Endothelial cell of umbilical vein (primary cell): ENCODE measurements around the gene MTA1. TPM values are rescaled to one million over a fixed set of nuclear protein-coding genes. Genes with fewer than 3 reads are reported as not detected.

Source experiments
- BruUV-seq: library from RNA; stranded (reverse); fragments of 400-500 nt; replicated peaks from 2 replicates; lab custom pipeline; 2021; lab: Mats Ljungman, UMichigan
- CTCF ChIA-PET: fragments of 300-600, 350-600 bp; sonication (Branson Sonifier 250); formaldehyde crosslinking; loops from one replicate; lab custom pipeline; 2021; ENCODE audit warnings: antibody characterized with exemption, inconsistent platforms; lab: Charles Lee
- POLR2A ChIA-PET: fragments of 300-600, 350-600 bp; sonication (Branson Sonifier 250); formaldehyde crosslinking; loops from one replicate; lab custom pipeline; 2021; ENCODE audit warnings: antibody characterized with exemption, inconsistent platforms; lab: Charles Lee
- DNase-seq: peaks from one replicate; pipeline ENCODE4 v3.0.0-alpha.2; 2011; ENCODE audit warnings: low read depth, low spot score
- FAIRE-seq: peaks from 2 replicates; lab custom pipeline; 2011; peaks lifted over from hg19 to GRCh38; lab: Jason Lieb, UNC
- H2AFZ ChIP-seq: 2 replicates; pipeline ENCODE4 v1.6.0; 2012; ENCODE audit warnings: low read depth, low read length, control low read depth, inconsistent platforms
- H3K27ac ChIP-seq: 2 replicates; pipeline ENCODE4 v1.5.1; 2011; ENCODE audit warnings: low read depth, mild to moderate bottlenecking, control low read depth, low read length, moderate library complexity; ENCODE audit not compliant: insufficient read depth
- H3K27me3 ChIP-seq, 2 experiments: 2 replicates each; pipeline versions ENCODE4 v1.6.0 to v1.6.1; 2011; ENCODE audit warnings: low read length in 2 of 2, mixed read lengths in 1 of 2; ENCODE audit not compliant: control insufficient read depth in 2 of 2, insufficient read depth in 2 of 2
- H3K36me3 ChIP-seq, 2 experiments: 2 replicates in 1 of 2; 3 replicates in 1 of 2; pipeline ENCODE4 v1.5.1; 2011; ENCODE audit warnings: low read length in 2 of 2, mild to moderate bottlenecking in 1 of 2, moderate library complexity in 1 of 2; ENCODE audit not compliant: control insufficient read depth in 2 of 2, insufficient read depth in 2 of 2; ENCODE audit errors: extremely low read depth in 1 of 2
- H3K4me1 ChIP-seq: 3 replicates; pipeline ENCODE4 v1.5.1; 2011; ENCODE audit warnings: mild to moderate bottlenecking, low read length; ENCODE audit not compliant: control insufficient read depth, insufficient read depth; ENCODE audit errors: extremely low read depth
- H3K4me2 ChIP-seq: 2 replicates; pipeline ENCODE4 v1.6.1; 2011; ENCODE audit warnings: low read length, control low read depth, mixed read lengths; ENCODE audit not compliant: insufficient read depth
- H3K4me3 ChIP-seq, 3 experiments: fragments of 200-600 bp in 1 of 3; sonication (generic), shearing (Covaris generic) in 1 of 3; replicated peaks in 1 of 3; 2 replicates each; pipeline ENCODE4 v1.5.1; 2011 to 2016; ENCODE audit warnings: control low read depth in 3 of 3, low read length in 3 of 3, mild to moderate bottlenecking in 2 of 3, inconsistent platforms in 1 of 3, low read depth in 1 of 3, moderate library complexity in 1 of 3; ENCODE audit not compliant: insufficient read depth in 1 of 3
- H3K79me2 ChIP-seq: 2 replicates; pipeline ENCODE4 v1.6.0; 2012; ENCODE audit warnings: low read length, inconsistent platforms; ENCODE audit not compliant: control insufficient read depth, insufficient read depth
- H3K9ac ChIP-seq: replicated peaks from 2 replicates; pipeline ENCODE3; 2011; ENCODE audit warnings: low read length, control low read depth; ENCODE audit not compliant: insufficient read depth; ENCODE audit errors: extremely low read depth
- H3K9me1 ChIP-seq: replicated peaks from 3 replicates; pipeline ENCODE4 v1.6.0; 2011; ENCODE audit warnings: mild to moderate bottlenecking, low read length; ENCODE audit not compliant: control insufficient read depth, insufficient read depth; ENCODE audit errors: extremely low read depth
- H3K9me3 ChIP-seq: replicated peaks from 2 replicates; pipeline ENCODE4 v1.5.1; 2012; ENCODE audit warnings: low read length, inconsistent platforms; ENCODE audit not compliant: control insufficient read depth, insufficient read depth
- H4K20me1 ChIP-seq: replicated peaks from 2 replicates; pipeline ENCODE3; 2011; ENCODE audit warnings: mild to moderate bottlenecking, low read length; ENCODE audit not compliant: control insufficient read depth, insufficient read depth; ENCODE audit errors: extremely low read depth
- EZH2 ChIP-seq: IDR thresholded peaks from 2 replicates; pipeline ENCODE4 v1.6.1; 2012; ENCODE audit warnings: borderline replicate concordance, low read depth, mild to moderate bottlenecking, moderate library complexity, low read length, inconsistent platforms; ENCODE audit not compliant: severe bottlenecking
- FOS ChIP-seq: IDR thresholded peaks from 2 replicates; pipeline ENCODE4 v1.6.1; 2011; ENCODE audit warnings: mild to moderate bottlenecking, low read length, moderate library complexity, borderline replicate concordance; ENCODE audit not compliant: insufficient read depth
- GATA2 ChIP-seq: IDR thresholded peaks from 2 replicates; pipeline ENCODE4 v1.7.0; 2011; ENCODE audit warnings: low read depth, mild to moderate bottlenecking, moderate library complexity, mixed read lengths, low read length; ENCODE audit not compliant: insufficient read length, insufficient read depth
- JUN ChIP-seq: IDR thresholded peaks from 2 replicates; pipeline ENCODE4 v1.6.1; 2011; ENCODE audit warnings: borderline replicate concordance, low read depth; ENCODE audit not compliant: insufficient read length, insufficient read depth
- MAX ChIP-seq: IDR thresholded peaks from 2 replicates; pipeline ENCODE4 v1.6.1; 2011; ENCODE audit not compliant: insufficient read depth, insufficient read length
- MYC ChIP-seq: IDR thresholded peaks from one replicate; pipeline ENCODE4 v1.6.1; 2011; ENCODE audit warnings: mild to moderate bottlenecking, low read depth, low read length
- POLR2A ChIP-seq: IDR thresholded peaks from 2 replicates; pipeline ENCODE4 v1.6.1; 2012; ENCODE audit warnings: low read depth, mild to moderate bottlenecking, control low read depth, low read length
- POLR2AphosphoS5 ChIP-seq: IDR thresholded peaks from 2 replicates; pipeline ENCODE4 v1.6.1; 2012; ENCODE audit warnings: low read depth, mild to moderate bottlenecking, control low read depth, low read length, moderate library complexity; ENCODE audit not compliant: insufficient read depth
- dilution Hi-C: fragments of 300-500 bp; cut with MboI; formaldehyde crosslinking; loops from one replicate; pipeline ENCODE4 v1.15.0; 2019; ENCODE audit warnings: low sequenced_read_pairs; ENCODE audit not compliant: extremely low pct_ligation_motif_present
- intact Hi-C: fragments of 100-400 bp; cut with micrococcal nuclease; formaldehyde crosslinking; loops from one replicate; pipeline ENCODE4 v1.10.0; 2022
- polyA plus RNA-seq, 4 experiments: library from polyadenylated mRNA; depleted of rRNA in 3 of 4; stranded (reverse) in 3 of 4; unstranded in 1 of 4; fragments of >200 nt; gene quantifications; 2 replicates each; pipeline versions ENCODE4 v1.2.1 to v1.2.3, GENCODE V29; 2011 to 2012; ENCODE audit warnings: missing spikeins in 1 of 4
- total RNA-seq: library from RNA; stranded (reverse); gene quantifications from 2 replicates; pipeline ENCODE4 v1.2.3, GENCODE V29; 2021
- TF ChIP-seq, protein P1 (sequence below), 2 donors: IDR thresholded peaks; 1 replicate in 1 of 2; 2 replicates in 1 of 2; pipeline ENCODE4 v1.5.1; 2011; ENCODE audit warnings: low read length in 2 of 2, mild to moderate bottlenecking in 2 of 2, moderate library complexity in 2 of 2, control low read depth in 1 of 2, inconsistent platforms in 1 of 2, low read depth in 1 of 2; ENCODE audit not compliant: insufficient read depth in 1 of 2; ENCODE audit errors: extremely low read depth in 1 of 2

The MTA1 gene
- total and polyA plus RNA-seq, 2 donors (not counting 3 experiments of a cell fraction or from before 2014, with no cell fraction given), result 85.2 to 167 TPM

DNA sequence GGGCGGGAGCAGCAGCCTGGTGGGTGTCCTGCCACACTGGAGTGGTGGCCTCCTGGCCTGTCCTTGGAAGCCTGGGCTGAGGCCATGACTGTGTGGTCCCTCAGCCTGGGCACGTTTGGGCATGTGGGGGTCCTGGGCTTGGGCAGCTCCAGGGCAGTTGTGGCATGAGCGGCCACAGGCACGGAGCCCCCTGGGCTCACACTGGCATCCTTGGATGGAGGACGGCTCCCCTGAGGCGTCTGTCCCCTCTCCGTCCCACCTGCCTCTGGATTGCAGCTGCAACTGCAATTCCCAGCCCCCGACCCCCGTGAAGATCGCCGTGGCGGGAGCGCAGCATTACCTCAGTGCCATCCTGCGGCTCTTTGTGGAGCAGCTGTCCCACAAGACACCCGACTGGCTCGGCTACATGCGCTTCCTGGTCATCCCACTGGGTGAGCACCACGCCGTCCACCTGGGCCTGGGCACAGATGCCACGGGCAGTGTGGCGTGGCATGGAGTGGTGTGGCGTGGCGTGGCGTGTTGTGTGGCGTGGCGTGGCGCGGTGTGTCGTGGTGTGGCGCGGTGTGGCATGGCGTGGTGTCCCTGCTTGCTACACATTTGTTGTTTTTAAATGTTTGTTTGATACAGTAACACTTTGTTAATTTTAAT lies 36.4 kb upstream of the MTA1 start:
- CTCF ChIA-PET, result interaction anchor here (2.3 kb wide), 1 partner anchor 107 kb away, joined by 6 read pairs; no protein-coding TSS in a partner anchor
- FAIRE-seq, result no peak

More for the DNA sequence above, 36.4 kb upstream of the MTA1 start:
- Histone ChIP-seq H3K4me2 (no peak overlapping the region), H4K20me1 (no peaks in the 10 kb centered on the region), H3K4me3 (no peak overlapping the region), H3K79me2 (no peaks in the 10 kb centered on the region), H3K36me3 (peaks cover 0 to 8% of the 10 kb centered on the region in 2 experiments), H3K9me1 (no peaks in the 10 kb centered on the region), H3K9ac (no peak overlapping the region), H2AFZ (no peak overlapping the region), H3K27ac (no peak overlapping the region), H3K9me3 (no peaks in the 10 kb centered on the region), H3K4me1 (no peaks in the 10 kb centered on the region), H3K27me3 (no peaks in the 10 kb centered on the region)
- intact Hi-C loops, result no loop called here
- dilution Hi-C loops, result no loop called here
- DNase-seq, result no peak
- TF ChIP-seq EZH2, result no peak
- TF ChIP-seq MYC, result no peak
- TF ChIP-seq, protein P1, sequence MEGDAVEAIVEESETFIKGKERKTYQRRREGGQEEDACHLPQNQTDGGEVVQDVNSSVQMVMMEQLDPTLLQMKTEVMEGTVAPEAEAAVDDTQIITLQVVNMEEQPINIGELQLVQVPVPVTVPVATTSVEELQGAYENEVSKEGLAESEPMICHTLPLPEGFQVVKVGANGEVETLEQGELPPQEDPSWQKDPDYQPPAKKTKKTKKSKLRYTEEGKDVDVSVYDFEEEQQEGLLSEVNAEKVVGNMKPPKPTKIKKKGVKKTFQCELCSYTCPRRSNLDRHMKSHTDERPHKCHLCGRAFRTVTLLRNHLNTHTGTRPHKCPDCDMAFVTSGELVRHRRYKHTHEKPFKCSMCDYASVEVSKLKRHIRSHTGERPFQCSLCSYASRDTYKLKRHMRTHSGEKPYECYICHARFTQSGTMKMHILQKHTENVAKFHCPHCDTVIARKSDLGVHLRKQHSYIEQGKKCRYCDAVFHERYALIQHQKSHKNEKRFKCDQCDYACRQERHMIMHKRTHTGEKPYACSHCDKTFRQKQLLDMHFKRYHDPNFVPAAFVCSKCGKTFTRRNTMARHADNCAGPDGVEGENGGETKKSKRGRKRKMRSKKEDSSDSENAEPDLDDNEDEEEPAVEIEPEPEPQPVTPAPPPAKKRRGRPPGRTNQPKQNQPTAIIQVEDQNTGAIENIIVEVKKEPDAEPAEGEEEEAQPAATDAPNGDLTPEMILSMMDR (IDR thresholded peaks at IDR 0.05; ENCODE audit: extremely low read depth in 1 of 2, insufficient read depth in 1 of 2, low read depth in 1 of 2, low read length in 2 of 2), result no peak
- no peak for TF ChIP-seq JUN
- no peak for TF ChIP-seq MAX
- no peak for TF ChIP-seq FOS
- TF ChIP-seq POLR2AphosphoS5, result no peak
- no peak for TF ChIP-seq POLR2A
- TF ChIP-seq GATA2, result no peak
- POLR2A ChIA-PET, result no interaction called here
- BruUV-seq, result no TSS peak
